Mucosa of descending colon (tissue), 3 donors: Measurements from ENCODE around the gene THPO. TPM values are rescaled to one million over a fixed set of nuclear protein-coding genes. Genes with fewer than 3 reads are reported as not detected.

Source experiments
- ATAC-seq: fragments of 200-7000 bp; cut with Tn5 transposase; one replicate; pipeline ENCODE4 v1.9.1; 2020; ENCODE audit warnings: mild to moderate bottlenecking, moderate library complexity
- DNase-seq, 3 donors: peaks; one replicate each; pipeline ENCODE4 v3.0.0-alpha.2; 2020
- H3K36me3 ChIP-seq: fragments of 200-600 bp; one replicate; pipeline ENCODE4 v1.8.0; 2021; ENCODE audit warnings: low read depth, mild to moderate bottlenecking
- H3K4me1 ChIP-seq: fragments of 200-600 bp; one replicate; pipeline ENCODE4 v1.8.0; 2021; ENCODE audit warnings: low read depth, mild to moderate bottlenecking
- H3K4me3 ChIP-seq: fragments of 200-600 bp; one replicate; pipeline ENCODE4 v1.8.0; 2021; ENCODE audit warnings: mild to moderate bottlenecking
- H3K9me3 ChIP-seq: fragments of 200-600 bp; one replicate; pipeline ENCODE4 v1.8.0; 2021; ENCODE audit warnings: mild to moderate bottlenecking
- CTCF ChIP-seq: fragments of 200-600 bp; IDR thresholded peaks from one replicate; pipeline ENCODE4 v1.8.0; 2022; ENCODE audit warnings: antibody characterized with exemption, mild to moderate bottlenecking
- intact Hi-C, 2 donors: fragments of 100-400 bp; cut with DNase I in 1 of 2; cut with micrococcal nuclease in 1 of 2; formaldehyde crosslinking; loops; one replicate each; pipeline versions ENCODE4 v1.11.0 to v1.11.1; 2022; cut with DNase I, micrococcal nuclease
- total RNA-seq, 3 donors: library from RNA; stranded (reverse); fragmentation: NEBNext Ultra II Directional in 2 of 3; extraction: Animal tissue kit (Norgen Biotek cat#: 25700) in 2 of 3; gene quantifications; one replicate each; pipeline versions ENCODE4 v1.2.1 to v1.2.4, GENCODE V29; 2021 to 2023
- donor health status: DM: no; HTN: no; CAD: no; lungs with moderate emphysema.
- donor health status: DM: no; HTN: no; CAD: no.
- donor health status: DM: no; HTN: yes; CAD: no.

THPO gene
- total RNA-seq, 3 donors from 2014 or later = 0.14 to 0.63 TPM; not detected in 1

GRCh38 chr3:184399410-184399809 lies 21.4 kb upstream of the THPO start:
- no peaks in the 10 kb centered on the region for H3K9me3 ChIP-seq
- no peak overlapping the region for H3K4me3 ChIP-seq
- TF ChIP-seq CTCF = no peak
- intact Hi-C loops = no loop called here
- ATAC-seq = no peak
- H3K36me3 ChIP-seq = no peaks in the 10 kb centered on the region
- H3K4me1 ChIP-seq = no peaks in the 10 kb centered on the region
- DNase-seq = peak in 2 of 3 donors; percentile 5 to 25

- intact Hi-C loops = no loop called here
- no peaks in the 10 kb centered on the region for H3K36me3 ChIP-seq
- H3K9me3 ChIP-seq = no peaks in the 10 kb centered on the region
- no peak for TF ChIP-seq CTCF
- H3K4me1 ChIP-seq = no peaks in the 10 kb centered on the region
- ATAC-seq = no peak
- no peak overlapping the region for H3K4me3 ChIP-seq
- DNase-seq = peak in 1 of 3 donors; percentile 29
Measured at GRCh38 chr3:184395320-184395660, 17.3 kb upstream of the THPO start.

- Histone ChIP-seq H3K4me1 (no peaks in the 10 kb centered on the region), H3K9me3 (no peaks in the 10 kb centered on the region), H3K36me3 (no peaks in the 10 kb centered on the region), H3K4me3 (no peak overlapping the region)
- intact Hi-C loops = no loop called here
- ATAC-seq (no peak), DNase-seq (no peak)
- TF ChIP-seq CTCF = no peak
Measured at GRCh38 chr3:184391266-184391665, 13.3 kb upstream of the THPO start.

GRCh38 chr3:184389935-184390528 lies 12.0 kb upstream of the THPO start:
- H3K4me1 ChIP-seq = no peaks in the 10 kb centered on the region
- intact Hi-C loops = no loop called here
- no peak for DNase-seq
- no peaks in the 10 kb centered on the region for H3K9me3 ChIP-seq
- ATAC-seq = no peak
- H3K4me3 ChIP-seq = no peak overlapping the region
- no peaks in the 10 kb centered on the region for H3K36me3 ChIP-seq
- TF ChIP-seq CTCF = no peak

GRCh38 chr3:184389384-184389783 lies 11.4 kb upstream of the THPO start:
- intact Hi-C loops = no loop called here
- ATAC-seq = no peak

More at GRCh38 chr3:184389384-184389783, 11.4 kb upstream of the THPO start:
- DNase-seq = no peak
- Histone ChIP-seq H3K4me1 (no peaks in the 10 kb centered on the region), H3K4me3 (no peak overlapping the region), H3K36me3 (no peaks in the 10 kb centered on the region), H3K9me3 (no peaks in the 10 kb centered on the region)
- TF ChIP-seq CTCF = no peak
